NCI-H2171 treated with DMSO at 0.1 percent for 48 hours (cell line): ENCODE results near the gene KRTAP3-1.

Experiments
- DNase-seq: peaks from one replicate; lab custom pipeline; 2025; lab: John Stamatoyannopoulos, UW

Gene KRTAP3-1

DNA sequence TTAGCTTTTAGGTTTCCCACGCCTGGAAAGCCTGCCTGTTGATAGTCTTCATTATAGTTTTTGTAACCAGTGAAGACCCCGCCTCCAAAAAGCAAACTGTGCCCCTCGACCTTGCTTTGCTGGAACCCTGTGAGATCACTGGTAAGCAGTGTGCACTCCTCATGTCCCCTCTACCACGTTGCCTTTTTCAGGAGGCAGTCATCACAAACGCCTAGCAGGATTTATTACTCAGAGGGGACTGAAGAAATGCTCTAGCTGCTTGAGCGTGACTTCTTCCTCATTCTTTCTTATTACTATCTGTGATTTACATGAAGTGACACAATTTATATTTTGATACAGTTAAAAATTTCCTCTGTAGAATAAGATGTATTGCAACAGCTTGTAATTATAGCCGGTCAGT is 6.5 kb upstream of the KRTAP3-1 start:
- DNase-seq, result no peak

GRCh38 chr17:41013606-41014005 is 4.7 kb upstream of the KRTAP3-1 start:
- DNase-seq, result no peak

DNA sequence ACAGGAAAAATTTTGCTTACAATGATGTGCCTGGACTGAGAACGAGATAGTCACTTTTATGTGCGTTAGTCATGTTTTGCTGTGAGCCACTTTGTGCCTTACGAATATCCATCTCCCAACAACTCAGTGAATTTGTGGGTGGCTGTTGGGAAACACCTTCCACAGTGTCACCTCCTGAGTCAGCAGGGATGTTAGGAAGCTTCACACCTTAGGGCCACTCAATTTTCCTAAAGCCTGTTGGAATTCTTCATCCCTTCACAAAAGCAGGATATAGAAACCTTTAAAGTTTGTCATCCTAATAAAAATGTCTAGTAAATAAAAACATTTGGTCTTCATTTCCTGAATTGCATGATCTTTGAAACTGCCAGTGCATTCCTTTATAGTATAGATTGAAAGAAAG is 4.3 kb upstream of the KRTAP3-1 start:
- no peak for DNase-seq

GRCh38 chr17:41012326-41013120 is 3.6 kb upstream of the KRTAP3-1 start:
- DNase-seq, result no peak

DNA sequence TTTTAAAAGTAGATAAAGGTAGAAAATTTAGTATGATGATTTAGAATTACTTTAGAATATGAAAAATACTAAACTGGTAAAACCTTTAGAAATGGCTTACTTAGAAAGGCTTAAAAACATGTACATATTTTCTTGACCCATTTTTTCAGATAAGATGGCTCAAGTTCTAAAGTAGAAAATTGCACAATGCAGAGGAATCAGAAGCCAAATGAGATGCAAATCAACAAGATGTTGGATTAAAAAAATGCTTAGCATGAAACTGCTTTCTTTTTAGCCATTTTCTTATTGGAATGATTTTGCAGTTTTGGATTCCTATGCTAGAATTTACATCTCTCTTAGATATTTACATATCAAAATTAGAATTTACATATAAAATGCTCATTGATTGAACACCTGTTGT is 1.5 kb upstream of the KRTAP3-1 start:
- DNase-seq, result no peak

- DNase-seq, result no peak
Measured at GRCh38 chr17:41009936-41010335, 1.0 kb upstream of the KRTAP3-1 start.

DNA sequence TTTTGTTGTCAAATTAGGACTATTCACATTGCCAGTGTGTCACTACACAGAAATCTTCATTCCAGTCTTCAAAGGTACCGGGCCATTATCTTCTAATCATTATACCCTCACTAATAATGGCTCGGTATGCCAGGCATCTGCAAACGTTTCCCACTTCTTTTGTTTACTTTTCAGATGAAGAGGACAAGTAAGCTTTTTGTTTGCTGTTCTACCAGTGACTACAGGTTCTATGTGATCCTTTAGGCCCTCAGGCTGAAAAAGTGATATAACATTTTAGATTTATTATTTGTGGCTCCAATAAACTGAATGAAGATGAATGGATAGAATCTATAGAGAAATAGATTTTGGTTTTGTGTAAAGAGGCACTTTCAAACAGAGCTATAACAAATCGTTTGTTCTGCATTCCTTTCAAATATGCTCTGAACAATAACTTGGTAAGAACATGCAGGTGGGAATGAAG is 403 bp upstream of the KRTAP3-1 start:
- no peak for DNase-seq

DNA sequence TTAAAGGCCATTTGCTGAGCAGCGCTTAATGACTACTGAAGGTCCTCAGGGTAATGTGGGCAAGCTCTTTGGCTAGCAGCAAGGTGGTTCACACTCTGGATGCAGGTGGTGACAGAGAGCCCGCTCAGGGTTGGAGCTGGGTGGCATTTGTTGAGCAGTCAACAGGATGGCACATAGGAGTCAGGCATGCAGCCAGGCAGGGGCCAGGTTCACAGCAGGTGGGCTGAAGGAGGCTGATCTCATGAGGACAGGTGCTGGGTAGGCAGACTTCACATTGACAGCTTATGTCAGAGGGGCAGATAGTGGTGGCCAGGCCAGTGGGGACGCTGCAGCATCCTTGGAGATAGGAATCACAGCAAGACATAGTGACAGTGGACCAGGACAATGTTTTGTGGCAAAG is 4.5 kb downstream of the KRTAP3-1 start:
- no peak for DNase-seq

GRCh38 chr17:41003926-41004325 is 5.0 kb downstream of the KRTAP3-1 start:
- DNase-seq, result no peak

- DNase-seq, result no peak
Measured at GRCh38 chr17:41002814-41003213, 6.1 kb downstream of the KRTAP3-1 start.

- no peak for DNase-seq
Measured at GRCh38 chr17:41001795-41002194, 7.1 kb downstream of the KRTAP3-1 start.

- DNase-seq, result peak; percentile 6
Measured at GRCh38 chr17:40999563-40999962, 9.4 kb downstream of the KRTAP3-1 start, which contains the start of gene KRTAP3-2. KRTAP3-2 (minus strand) TSS chr17:40999906; CDS start chr17:40999853, 53 bp downstream.

- DNase-seq, result no peak
Measured at GRCh38 chr17:40997361-40997760, 11.6 kb downstream of the KRTAP3-1 start.

GRCh38 chr17:40996829-40997228 is 12.1 kb downstream of the KRTAP3-1 start:
- no peak for DNase-seq

- DNase-seq, result no peak
Measured at GRCh38 chr17:40995116-40995515, 13.8 kb downstream of the KRTAP3-1 start.

GRCh38 chr17:40993839-40994238 is 15.1 kb downstream of the KRTAP3-1 start, which contains the start of gene KRTAP3-3:
KRTAP3-3 (minus strand) TSS chr17:40994164; CDS start chr17:40994097, 67 bp downstream.
- DNase-seq, result no peak

DNA sequence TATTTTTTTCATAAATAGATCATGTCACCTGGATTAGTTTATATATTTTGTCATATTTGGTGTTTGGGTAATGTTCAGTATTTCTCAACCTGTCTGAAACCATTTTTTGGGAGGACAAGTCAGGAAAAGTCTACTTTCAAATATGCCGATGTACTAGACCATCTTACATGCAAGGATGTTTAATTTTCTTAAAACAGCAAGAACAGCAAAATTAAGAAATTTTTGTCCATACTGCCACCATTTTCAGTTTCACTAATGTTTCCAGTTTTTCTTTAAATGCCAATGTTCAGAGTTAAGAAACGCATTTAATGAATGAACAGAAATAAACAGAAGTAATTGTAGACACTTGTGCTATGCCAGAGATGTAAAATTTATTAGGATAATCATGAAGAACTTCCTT is 15.8 kb downstream of the KRTAP3-1 start:
- DNase-seq, result no peak

DNA sequence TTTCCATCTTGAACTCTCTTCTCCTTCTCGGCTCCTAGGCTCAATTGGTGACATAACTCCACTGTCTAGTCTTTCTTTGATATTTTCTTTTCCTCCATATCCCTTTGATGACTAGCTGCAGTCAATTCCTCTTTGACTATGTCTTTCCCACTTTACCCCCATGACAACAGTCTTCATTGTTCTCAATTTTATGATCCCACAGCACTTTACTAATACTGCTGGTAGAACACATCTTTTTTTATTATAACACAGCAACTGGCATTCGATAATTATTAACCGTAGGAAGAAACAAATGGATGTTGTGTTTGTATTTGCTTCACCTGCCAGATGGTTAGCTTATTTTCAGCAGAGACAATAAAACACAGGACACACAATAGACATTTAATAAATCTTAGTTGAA is 16.3 kb downstream of the KRTAP3-1 start:
- DNase-seq, result no peak

DNA sequence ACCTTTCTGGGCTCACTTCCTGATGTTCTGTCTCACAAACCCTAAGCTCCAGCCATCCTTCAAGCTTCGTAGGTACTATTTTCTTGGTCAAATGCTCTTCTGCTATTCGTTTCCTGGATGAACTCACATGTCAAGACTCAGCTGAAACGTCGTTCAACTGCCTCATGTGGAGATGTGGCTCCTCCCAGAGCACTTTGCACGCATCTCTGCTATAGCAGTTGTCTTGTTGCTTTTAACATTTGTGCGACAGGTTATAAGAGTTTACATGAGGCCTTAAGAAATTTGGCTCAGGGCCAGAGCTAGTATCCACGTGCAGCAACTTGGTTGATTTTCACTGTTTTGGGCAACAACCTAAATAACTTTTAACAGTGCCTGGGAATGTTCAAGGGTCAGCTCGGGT is 22.0 kb downstream of the KRTAP3-1 start:
- DNase-seq, result no peak

DNA sequence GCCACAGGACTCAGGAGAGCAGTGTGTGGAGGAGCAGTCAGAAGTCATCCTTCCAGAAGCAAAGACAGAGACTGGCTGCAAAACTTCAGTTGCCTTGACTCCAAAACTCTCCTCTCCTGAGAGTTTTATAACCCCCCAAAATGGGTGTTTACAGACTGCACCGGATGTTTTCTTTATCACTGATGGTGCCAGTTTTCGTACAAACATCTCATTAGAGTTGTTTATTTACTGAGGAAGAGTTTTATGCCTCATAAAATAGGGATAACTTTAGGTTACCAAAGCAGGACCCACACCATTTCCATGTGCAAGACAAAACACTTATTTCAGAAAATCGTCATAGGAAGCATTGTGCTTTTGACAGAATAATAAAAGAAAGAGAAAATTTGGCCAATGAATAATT is 24.7 kb downstream of the KRTAP3-1 start, which contains the start of gene KRT40:
KRT40 (minus strand) TSS at position 101 of the 400 bp plus-strand sequence; CDS start at position 48, 53 bp downstream.
- DNase-seq, result no peak

DNA sequence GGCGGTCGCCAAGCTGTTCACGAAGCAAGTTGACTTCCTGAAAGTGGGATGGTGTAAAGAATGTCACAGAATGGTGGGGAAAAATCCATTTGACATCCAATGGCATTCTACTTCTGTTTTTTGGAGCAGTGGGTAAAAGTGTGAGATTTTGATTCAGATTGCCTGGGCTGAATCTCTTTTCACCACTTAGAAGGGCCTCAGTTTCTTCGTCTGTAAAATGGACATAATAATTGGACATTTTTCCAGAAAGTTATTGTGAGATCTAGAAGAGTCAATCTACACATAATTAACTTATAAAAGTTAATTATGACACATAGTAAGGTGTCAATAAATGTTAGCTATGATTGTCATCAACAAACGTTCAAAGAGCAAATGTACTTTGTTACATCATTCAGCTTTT is 27.8 kb downstream of the KRTAP3-1 start:
- DNase-seq, result no peak

DNA sequence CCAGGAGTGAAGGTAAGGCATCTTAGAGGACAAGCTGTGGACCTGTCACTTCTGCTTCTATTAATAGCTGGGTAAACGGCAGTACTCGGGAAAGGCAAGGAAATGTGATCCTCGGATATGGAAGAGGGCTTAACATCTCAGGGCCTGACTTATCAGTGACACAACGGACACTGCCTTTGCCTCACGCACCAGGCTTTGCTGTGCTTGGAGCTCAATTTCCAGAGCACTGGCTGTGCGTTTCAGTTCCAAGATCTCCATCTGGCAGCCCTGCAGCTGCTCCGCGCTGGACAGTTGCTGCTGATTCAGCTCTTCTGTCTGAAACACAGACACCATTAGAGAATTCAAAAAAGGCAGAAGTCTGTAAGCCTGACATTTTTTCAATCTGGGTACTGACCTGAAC is 28.3 kb downstream of the KRTAP3-1 start:
- DNase-seq, result no peak

DNA sequence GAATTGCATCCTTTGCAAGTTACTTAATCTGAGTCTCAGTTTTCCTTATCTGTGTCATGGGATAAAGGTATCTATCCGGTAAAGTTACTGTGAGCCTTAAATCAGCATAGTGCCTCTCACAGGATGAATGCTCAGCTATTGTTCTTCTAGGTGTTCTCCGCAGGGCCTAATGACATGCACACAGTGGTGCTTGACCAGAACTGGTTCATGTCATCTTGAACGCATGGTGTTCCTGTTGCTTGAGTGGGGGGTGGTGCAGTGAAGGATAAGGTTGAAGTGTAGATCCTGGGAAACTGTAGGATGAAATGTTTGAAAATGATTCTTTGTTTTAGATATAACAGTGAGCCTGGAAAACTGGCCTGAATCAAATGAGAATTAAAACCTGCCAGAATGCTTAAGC is 28.8 kb downstream of the KRTAP3-1 start:
- DNase-seq, result no peak
